ENCODE data around the gene GMDS.

GMDS gene

DNA sequence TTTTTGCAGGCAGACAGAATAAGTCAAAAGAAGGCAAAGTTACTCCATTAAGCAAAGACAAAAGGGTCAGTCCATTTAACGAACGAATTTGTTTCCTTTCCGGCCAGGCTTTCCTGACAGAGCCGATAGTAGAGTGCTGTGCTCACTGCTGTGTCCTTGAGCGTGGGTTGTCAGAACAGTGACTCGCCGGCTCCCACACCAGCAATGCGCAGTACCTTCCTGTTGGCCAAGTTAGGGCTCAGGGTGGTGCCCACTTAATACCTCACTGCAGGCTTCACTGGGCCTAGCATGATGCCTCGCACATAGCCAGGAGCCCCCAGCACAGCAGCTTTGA is 341.0 kb downstream of the GMDS start:
- DNase-seq: no peak

GRCh38 chr6:1903780-1904465 is 341.5 kb downstream of the GMDS start:
- no peak for DNase-seq

DNA sequence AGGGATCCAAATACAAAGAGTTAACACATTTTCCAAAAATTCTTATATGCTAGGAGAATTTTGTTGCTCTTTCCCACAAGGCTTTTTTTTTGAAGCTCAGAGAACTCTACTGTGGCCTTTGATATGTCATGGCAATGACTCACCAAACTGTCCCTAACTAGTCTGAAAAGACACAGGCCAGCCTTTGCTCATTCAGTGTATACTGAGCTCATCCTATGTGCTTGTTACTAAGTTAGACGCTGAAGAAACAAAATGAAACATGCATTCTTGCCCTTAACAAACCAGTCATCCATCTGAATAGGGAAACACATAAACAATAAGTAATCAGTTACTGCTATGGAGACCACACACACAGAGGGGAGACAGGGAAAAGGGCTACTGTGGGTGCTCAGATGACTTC is 343.8 kb downstream of the GMDS start:
- no peak for DNase-seq

GRCh38 chr6:1896897-1897296 is 348.5 kb downstream of the GMDS start:
- no peak for DNase-seq

GRCh38 chr6:1895721-1896120 is 349.7 kb downstream of the GMDS start:
- no peak for DNase-seq

DNA sequence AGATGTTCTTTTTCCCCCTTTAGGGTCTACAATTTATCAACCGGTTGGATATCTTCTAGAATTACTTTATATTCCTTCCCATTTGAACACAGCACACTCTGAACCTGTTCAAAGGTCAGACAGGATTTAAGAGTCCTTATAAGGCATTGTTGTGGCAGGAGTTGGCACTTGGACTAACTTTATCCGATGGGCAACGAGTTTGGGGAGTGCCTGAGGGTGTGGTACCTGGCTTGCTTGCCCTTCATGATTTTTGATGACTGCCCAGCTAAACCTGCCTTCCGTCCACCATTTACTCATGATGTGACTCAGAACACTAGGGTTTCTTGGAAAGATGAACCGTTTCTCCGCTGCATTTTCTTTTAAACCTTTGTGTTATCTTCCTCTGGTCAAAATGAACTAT is 350.5 kb downstream of the GMDS start:
- no peak for DNase-seq

GRCh38 chr6:1893470-1894130 is 351.8 kb downstream of the GMDS start:
- no peak for DNase-seq

- DNase-seq: no peak
These were observed 352.7 kb downstream of the GMDS start for GRCh38 chr6:1892716-1893115.

GRCh38 chr6:1890987-1891386 is 354.4 kb downstream of the GMDS start:
- no peak for DNase-seq

DNA sequence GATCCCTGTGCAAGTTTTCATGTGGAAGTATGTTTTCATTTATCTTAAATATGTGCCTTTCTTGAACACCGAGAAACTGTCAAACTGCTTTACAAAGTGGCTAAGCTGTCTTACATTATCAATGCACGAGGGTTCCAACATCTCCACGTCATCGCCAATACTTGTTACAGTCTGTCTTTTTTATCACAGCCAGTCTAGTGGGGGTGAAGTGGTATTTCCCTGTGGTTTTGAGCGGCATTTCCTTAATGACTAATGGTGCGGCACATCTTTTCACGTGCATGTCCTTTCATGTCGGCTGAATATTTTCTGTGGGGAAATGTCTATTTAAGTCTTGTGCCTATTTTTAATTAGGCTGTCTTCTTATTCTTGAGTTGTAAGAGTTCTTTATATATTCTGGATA is 355.3 kb downstream of the GMDS start:
- no peak for DNase-seq

DNA sequence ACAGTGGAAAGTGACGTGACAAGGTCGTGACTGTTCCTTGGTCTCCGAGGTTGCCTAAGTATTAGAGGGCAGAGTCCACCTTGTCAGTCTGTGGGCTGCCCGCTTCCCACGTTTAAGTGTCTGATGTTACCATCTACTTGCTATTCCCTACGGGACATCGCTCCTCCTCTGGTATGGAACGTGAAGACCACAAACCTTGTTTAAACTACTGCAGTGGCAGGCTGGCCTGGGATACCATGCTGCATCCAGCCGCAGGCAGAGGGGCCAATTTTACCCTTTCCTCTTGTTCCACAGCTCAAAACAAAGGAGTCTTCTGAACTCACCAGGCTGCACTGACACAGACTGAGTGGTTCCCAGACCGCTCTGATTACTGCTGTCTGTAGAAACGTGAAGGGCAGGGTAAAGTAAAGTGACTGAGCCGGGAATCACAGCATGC is 359.8 kb downstream of the GMDS start:
- no peak for DNase-seq

DNA sequence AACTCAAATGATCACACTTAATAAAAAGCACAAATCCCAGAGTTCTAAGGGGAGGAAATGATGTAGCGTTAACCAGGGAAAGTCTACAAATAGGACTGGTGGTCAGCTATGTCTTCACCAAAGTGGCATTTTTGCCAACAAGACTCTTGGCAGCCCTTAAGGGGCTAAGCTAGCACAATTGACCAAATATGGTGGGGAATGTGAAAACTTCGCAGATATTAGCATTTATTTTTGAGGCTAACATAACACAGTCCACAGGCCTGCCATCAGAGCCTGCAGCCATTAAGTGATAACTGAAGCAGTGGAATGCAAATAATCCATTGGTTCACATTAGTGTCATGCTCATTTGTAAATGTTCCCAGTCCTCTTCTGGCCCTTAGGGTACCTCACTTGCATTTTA is 361.1 kb downstream of the GMDS start:
- DNase-seq: no peak

GRCh38 chr6:1878330-1878729 is 367.1 kb downstream of the GMDS start:
- DNase-seq: no peak

DNA sequence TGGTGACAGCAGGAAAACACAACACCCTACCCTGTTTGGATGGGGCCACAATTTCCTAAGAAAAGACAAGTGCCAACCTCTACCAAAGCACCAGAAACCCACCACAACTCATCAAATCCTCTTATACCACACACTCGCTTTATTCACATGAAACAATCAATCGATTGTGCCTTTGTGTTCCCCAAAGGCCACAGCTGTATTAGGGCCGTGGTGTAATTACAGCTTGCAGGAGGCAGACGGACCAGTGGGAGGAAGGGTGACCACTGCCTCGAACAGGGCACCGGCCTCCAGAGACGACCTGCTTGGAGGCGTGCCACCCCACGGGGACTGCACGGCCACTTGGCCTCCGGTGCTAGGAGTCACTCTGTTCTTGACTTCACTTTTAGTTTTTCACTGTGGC is 371.6 kb downstream of the GMDS start:
- DNase-seq: peak in 37 of 56 donors; percentile 9 to 63 (median 36)

GRCh38 chr6:1872649-1873131 is 372.7 kb downstream of the GMDS start:
- DNase-seq: peak in 3 of 56 donors; percentile 3 to 25 (median 8)

GRCh38 chr6:1871724-1872315 is 373.6 kb downstream of the GMDS start:
- peak in 38 of 56 donors; percentile 4 to 70 (median 37) for DNase-seq

DNA sequence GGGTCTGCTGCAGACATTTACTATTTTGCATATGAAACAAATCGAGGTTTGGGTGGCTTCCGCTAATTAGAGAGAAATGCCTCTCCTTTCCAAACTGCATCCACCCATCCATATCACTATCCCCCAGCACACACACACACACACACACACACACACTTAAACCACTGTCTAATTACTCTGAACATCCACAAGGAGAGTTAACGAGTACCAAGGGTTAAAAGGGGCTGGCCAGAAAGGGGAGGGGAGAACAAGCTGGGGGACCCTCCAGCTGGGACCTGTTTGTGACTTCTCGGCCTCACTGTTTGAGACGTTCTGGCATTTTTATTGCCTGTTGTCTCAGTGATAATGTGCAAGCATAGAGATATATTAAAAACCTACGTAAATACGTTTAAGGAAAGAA is 374.5 kb downstream of the GMDS start:
- DNase-seq: no peak

GRCh38 chr6:1870251-1870650 is 375.2 kb downstream of the GMDS start:
- DNase-seq: peak in 5 of 56 donors; percentile 2 to 13 (median 9)

- no peak for DNase-seq
These were observed 375.6 kb downstream of the GMDS start for GRCh38 chr6:1869769-1870168.

- no peak for DNase-seq
These were observed 376.1 kb downstream of the GMDS start for GRCh38 chr6:1869308-1869707.

GRCh38 chr6:1868561-1869261 is 376.7 kb downstream of the GMDS start:
- DNase-seq: no peak

GRCh38 chr6:1867197-1867596 is 378.2 kb downstream of the GMDS start:
- DNase-seq: no peak

Measured in nucleus accumbens (tissue), 56 donors.